Caco-2 (cell line): Measurements from ENCODE around the gene ATP23. TPM values are rescaled to one million over a fixed set of nuclear protein-coding genes. Genes with fewer than 3 reads are reported as not detected.

Experiments used
- BruUV-seq: library from RNA; stranded (reverse); fragments of 400-500 nt; replicated peaks from 2 replicates; lab custom pipeline; 2021; lab: Mats Ljungman, UMichigan
- CTCF ChIA-PET: fragments of 300-600 bp; sonication (Branson Sonifier 250); formaldehyde crosslinking; loops from one replicate; lab custom pipeline; 2022; ENCODE audit warnings: antibody characterized with exemption; lab: Charles Lee
- POLR2A ChIA-PET: fragments of 300-600 bp; sonication (Branson Sonifier 250); formaldehyde crosslinking; loops from one replicate; lab custom pipeline; 2022; ENCODE audit warnings: antibody characterized with exemption; lab: Charles Lee
- DNase-seq, 2 experiments: peaks; one replicate each; pipeline versions ENCODE4 v3.0.0 to v3.0.0-alpha.2; 2020 to 2022
- H3K27me3 ChIP-seq: replicated peaks from 2 replicates; pipeline ENCODE4 v1.6.0; 2011; ENCODE audit warnings: low read length; ENCODE audit not compliant: control insufficient read depth, insufficient read depth
- H3K36me3 ChIP-seq: 2 replicates; pipeline ENCODE4 v1.5.1; 2011; ENCODE audit warnings: low read length; ENCODE audit not compliant: control insufficient read depth, insufficient read depth
- H3K4me1 ChIP-seq: fragments of 250-450 bp; sonication (Bioruptor Pico); 2 replicates; pipeline ENCODE4 v1.5.1; 2020; ENCODE audit warnings: mild to moderate bottlenecking
- H3K4me3 ChIP-seq: 2 replicates; pipeline ENCODE4 v1.5.1; 2011; ENCODE audit warnings: low read depth, mild to moderate bottlenecking, control low read depth, low read length
- H3K9me3 ChIP-seq: fragments of 250-450 bp; sonication (Bioruptor Pico); 2 replicates; pipeline ENCODE4 v1.5.1; 2020; ENCODE audit warnings: mild to moderate bottlenecking, moderate library complexity
- H3K27ac Mint-ChIP-seq: one replicate; pipeline ENCODE4 v1.8.0; 2022; ENCODE audit warnings: mixed read lengths; ENCODE audit not compliant: unreplicated experiment
- H3K27me3 Mint-ChIP-seq: one replicate; pipeline ENCODE4 v1.8.0; 2022; ENCODE audit warnings: mixed read lengths; ENCODE audit not compliant: insufficient read depth, unreplicated experiment
- H3K36me3 Mint-ChIP-seq: one replicate; pipeline ENCODE4 v1.8.0; 2022; ENCODE audit warnings: mild to moderate bottlenecking, mixed read lengths; ENCODE audit not compliant: insufficient read depth, unreplicated experiment
- H3K4me1 Mint-ChIP-seq: one replicate; pipeline ENCODE4 v1.8.0; 2022; ENCODE audit warnings: low read depth, mixed read lengths; ENCODE audit not compliant: unreplicated experiment
- H3K4me3 Mint-ChIP-seq: one replicate; pipeline ENCODE4 v1.8.0; 2022; ENCODE audit warnings: mild to moderate bottlenecking, moderate library complexity, mixed read lengths; ENCODE audit not compliant: unreplicated experiment
- H3K9me3 Mint-ChIP-seq: one replicate; pipeline ENCODE4 v1.8.0; 2022; ENCODE audit warnings: mixed read lengths; ENCODE audit not compliant: unreplicated experiment
- intact Hi-C: fragments of 100-400 bp; cut with micrococcal nuclease; formaldehyde crosslinking; loops from one replicate; pipeline ENCODE4 v1.10.0; 2022; ENCODE audit not compliant: unreplicated experiment
- total RNA-seq: library from RNA; stranded (reverse); gene quantifications from 2 replicates; pipeline ENCODE4 v1.2.3, GENCODE V29; 2022
- TF ChIP-seq, protein P1 (sequence below), 2 experiments: fragments of 200-600 bp in 1 of 2; IDR thresholded peaks; 1 replicate in 1 of 2; 2 replicates in 1 of 2; pipeline versions ENCODE4 v1.5.1 to v1.8.0; 2011 to 2022; ENCODE audit warnings: antibody characterized with exemption in 1 of 2, control low read depth in 1 of 2, inconsistent platforms in 1 of 2, low read depth in 1 of 2, low read length in 1 of 2, mild to moderate bottlenecking in 1 of 2, moderate library complexity in 1 of 2; ENCODE audit not compliant: insufficient read depth in 1 of 2, severe bottlenecking in 1 of 2, unreplicated experiment in 1 of 2

The ATP23 gene
- total RNA-seq, 1 experiment from 2014 or later = 6.6 TPM

DNA sequence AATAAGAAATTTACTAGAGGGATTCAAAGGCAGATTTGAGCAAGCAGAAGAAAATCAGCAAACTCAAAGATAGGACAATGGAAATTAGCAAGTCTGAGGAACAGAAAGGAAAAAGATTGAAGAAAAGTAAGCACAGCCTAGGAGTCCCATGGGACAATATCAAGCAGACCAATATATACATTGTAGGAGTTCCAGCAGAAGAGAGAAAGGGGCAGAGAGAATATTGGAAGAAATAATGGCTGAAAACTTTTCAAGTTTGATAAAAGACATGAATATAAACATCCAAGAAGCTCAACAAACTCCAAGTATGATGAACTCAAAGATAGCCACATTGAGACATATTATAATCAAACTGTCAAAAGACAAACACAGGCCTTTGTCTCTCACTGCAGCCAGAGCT lies 25.2 kb downstream of the ATP23 start:
- peaks cover 2% of the 10 kb centered on the region for H3K27me3 Mint-ChIP-seq
- POLR2A ChIA-PET = no interaction called here
- BruUV-seq = no TSS peak

DNA sequence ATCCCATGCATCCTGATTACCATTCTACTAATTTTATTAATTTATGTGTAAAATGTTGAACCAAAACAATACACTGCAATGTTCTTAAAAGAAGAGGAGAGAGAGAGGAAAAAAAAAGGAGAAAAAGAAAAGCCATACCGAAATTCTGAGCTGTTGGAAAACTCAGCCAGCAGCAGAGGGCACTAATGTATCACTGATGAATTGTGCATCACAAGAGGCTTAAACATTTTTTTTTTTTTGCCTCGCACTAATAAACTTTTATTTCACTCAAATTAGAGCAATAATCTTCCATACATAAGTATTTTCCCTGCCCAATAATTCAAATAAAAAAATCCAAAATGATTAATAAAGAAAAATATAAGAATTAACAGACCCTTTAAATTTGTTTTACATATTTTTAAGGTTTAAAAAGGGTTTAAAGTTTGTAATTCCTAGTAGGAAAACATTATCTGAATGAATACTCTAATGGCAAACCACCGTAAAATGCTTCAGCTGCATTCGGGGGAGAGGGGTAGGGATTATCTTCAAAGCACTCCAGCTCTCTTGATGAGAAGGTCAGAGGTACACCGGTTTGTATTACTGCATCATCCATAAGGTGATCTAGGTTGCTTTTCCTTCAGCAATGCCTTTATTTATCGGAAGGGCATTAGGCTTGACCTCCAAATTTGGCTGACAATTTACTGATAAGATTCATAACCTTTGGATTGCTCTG lies 41.9 kb downstream of the ATP23 start:
- H3K9me3 ChIP-seq = no peaks in the 10 kb centered on the region
- no peaks in the 10 kb centered on the region for H3K4me1 ChIP-seq
- no peaks in the 10 kb centered on the region for H3K36me3 ChIP-seq
- Mint-ChIP-seq H3K9me3 (no peaks in the 10 kb centered on the region), H3K27me3 (no peaks in the 10 kb centered on the region), H3K4me1 (no peaks in the 10 kb centered on the region), H3K4me3 (no peak overlapping the region), H3K27ac (no peak overlapping the region), H3K36me3 (no peaks in the 10 kb centered on the region)
- H3K27me3 ChIP-seq = no peaks in the 10 kb centered on the region
- intact Hi-C loops = loop anchor here (2.0 to 10.0 kb wide), 4 partner anchors 191 to 1391 kb away; no protein-coding TSS in a partner anchor
- CTCF ChIA-PET = interaction anchor here (0.6 to 1.0 kb wide), 5 partner anchors 15 to 1445 kb away, joined by 3 to 4 read pairs (median 4); no protein-coding TSS in a partner anchor
- POLR2A ChIA-PET = no interaction called here
- DNase-seq = peak in 1 of 2 experiments; percentile 50
- H3K4me3 ChIP-seq = no peak overlapping the region
- TF ChIP-seq, protein P1, sequence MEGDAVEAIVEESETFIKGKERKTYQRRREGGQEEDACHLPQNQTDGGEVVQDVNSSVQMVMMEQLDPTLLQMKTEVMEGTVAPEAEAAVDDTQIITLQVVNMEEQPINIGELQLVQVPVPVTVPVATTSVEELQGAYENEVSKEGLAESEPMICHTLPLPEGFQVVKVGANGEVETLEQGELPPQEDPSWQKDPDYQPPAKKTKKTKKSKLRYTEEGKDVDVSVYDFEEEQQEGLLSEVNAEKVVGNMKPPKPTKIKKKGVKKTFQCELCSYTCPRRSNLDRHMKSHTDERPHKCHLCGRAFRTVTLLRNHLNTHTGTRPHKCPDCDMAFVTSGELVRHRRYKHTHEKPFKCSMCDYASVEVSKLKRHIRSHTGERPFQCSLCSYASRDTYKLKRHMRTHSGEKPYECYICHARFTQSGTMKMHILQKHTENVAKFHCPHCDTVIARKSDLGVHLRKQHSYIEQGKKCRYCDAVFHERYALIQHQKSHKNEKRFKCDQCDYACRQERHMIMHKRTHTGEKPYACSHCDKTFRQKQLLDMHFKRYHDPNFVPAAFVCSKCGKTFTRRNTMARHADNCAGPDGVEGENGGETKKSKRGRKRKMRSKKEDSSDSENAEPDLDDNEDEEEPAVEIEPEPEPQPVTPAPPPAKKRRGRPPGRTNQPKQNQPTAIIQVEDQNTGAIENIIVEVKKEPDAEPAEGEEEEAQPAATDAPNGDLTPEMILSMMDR (IDR thresholded peaks at IDR 0.05; ENCODE audit: insufficient read depth in 1 of 2, low read depth in 1 of 2, low read length in 1 of 2, severe bottlenecking in 1 of 2, unreplicated experiment in 1 of 2) = peak; percentile 33 to 65
- no TSS peak for BruUV-seq

More for the DNA sequence above, 25.2 kb downstream of the ATP23 start:
- TF ChIP-seq, protein P1 (IDR thresholded peaks at IDR 0.05; ENCODE audit: insufficient read depth in 1 of 2, low read depth in 1 of 2, low read length in 1 of 2, severe bottlenecking in 1 of 2, unreplicated experiment in 1 of 2) = no peak
- no peaks in the 10 kb centered on the region for H3K4me1 Mint-ChIP-seq
- Histone ChIP-seq H3K27me3 (no peaks in the 10 kb centered on the region), H3K4me1 (no peaks in the 10 kb centered on the region), H3K9me3 (no peaks in the 10 kb centered on the region), H3K36me3 (no peaks in the 10 kb centered on the region), H3K4me3 (no peak overlapping the region)
- H3K27ac Mint-ChIP-seq = no peak overlapping the region
- no peaks in the 10 kb centered on the region for H3K36me3 Mint-ChIP-seq
- CTCF ChIA-PET = no interaction called here
- intact Hi-C loops = no loop called here
- no peak for DNase-seq
- H3K4me3 Mint-ChIP-seq = no peak overlapping the region
- H3K9me3 Mint-ChIP-seq = peaks cover 20% of the 10 kb centered on the region

DNA sequence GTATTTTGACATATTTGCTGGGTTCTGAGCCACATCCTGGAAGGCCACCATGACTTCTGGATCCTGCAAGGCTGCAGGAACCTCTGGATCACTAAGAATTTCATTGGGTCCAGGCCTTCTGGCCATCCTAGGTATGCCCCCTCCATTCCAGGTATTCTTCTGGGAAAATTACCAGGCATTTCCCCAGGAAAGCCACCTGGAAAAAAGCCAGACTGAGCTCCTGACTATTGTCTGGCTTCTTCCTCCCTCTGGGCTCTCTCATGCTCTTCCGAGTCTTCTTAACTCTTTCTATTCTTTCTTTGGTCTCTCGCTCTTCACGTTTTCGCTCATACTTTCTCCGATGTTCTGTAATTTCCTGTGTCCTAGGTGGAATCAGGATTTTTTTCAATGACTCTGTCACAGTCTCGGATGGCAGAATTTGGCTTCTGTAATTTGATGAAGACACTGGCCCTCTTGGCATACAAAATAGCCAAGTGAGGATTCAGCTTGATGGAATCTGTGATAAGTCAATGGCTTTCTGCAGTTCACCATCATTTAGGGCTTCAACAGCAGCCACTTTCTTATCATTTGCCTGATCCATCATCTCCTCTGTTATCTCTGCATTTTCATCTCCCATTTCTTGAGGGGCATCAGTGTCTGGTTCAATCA lies 42.6 kb downstream of the ATP23 start:
- Mint-ChIP-seq H3K36me3 (no peaks in the 10 kb centered on the region), H3K4me1 (no peaks in the 10 kb centered on the region), H3K27ac (no peak overlapping the region), H3K27me3 (peaks cover 2% of the 10 kb centered on the region), H3K9me3 (no peaks in the 10 kb centered on the region), H3K4me3 (no peak overlapping the region)
- Histone ChIP-seq H3K4me1 (no peaks in the 10 kb centered on the region), H3K27me3 (no peaks in the 10 kb centered on the region), H3K36me3 (no peaks in the 10 kb centered on the region), H3K4me3 (no peak overlapping the region), H3K9me3 (no peaks in the 10 kb centered on the region)
- intact Hi-C loops = loop anchor here (2.0 to 10.0 kb wide), 4 partner anchors 191 to 1391 kb away; no protein-coding TSS in a partner anchor
- no peak for DNase-seq
- TF ChIP-seq, protein P1 (IDR thresholded peaks at IDR 0.05; ENCODE audit: insufficient read depth in 1 of 2, low read depth in 1 of 2, low read length in 1 of 2, severe bottlenecking in 1 of 2, unreplicated experiment in 1 of 2) = no peak
- POLR2A ChIA-PET = no interaction called here
- BruUV-seq = no TSS peak
- CTCF ChIA-PET = no interaction called here
